ENCODE measurements around the gene METTL8. TPM values are rescaled to one million over a fixed set of nuclear protein-coding genes. Genes with fewer than 3 reads are reported as not detected.

METTL8 gene, protein sequence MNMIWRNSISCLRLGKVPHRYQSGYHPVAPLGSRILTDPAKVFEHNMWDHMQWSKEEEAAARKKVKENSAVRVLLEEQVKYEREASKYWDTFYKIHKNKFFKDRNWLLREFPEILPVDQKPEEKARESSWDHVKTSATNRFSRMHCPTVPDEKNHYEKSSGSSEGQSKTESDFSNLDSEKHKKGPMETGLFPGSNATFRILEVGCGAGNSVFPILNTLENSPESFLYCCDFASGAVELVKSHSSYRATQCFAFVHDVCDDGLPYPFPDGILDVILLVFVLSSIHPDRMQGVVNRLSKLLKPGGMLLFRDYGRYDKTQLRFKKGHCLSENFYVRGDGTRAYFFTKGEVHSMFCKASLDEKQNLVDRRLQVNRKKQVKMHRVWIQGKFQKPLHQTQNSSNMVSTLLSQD
- total RNA-seq, result 10 to 100 TPM; 28.6 to 44.0 (median 37.3) TPM

DNA sequence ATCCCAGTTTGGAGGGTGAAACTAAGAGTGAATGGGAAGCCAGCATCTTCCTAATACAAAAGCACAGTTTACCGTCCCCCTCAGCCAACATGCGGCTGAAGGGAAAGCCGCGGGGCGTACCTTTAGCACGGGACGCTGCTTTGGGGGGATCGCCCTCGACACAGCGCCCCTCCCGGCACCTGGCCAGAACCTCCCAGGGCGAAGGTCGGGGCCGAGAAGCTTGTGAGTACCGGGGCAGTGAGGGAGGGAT lies at the start of gene METTL8:
Gene METTL8, minus strand, starts transcription at position 228 of the 250 bp plus-strand sequence. CDS start 41,805 bp downstream, outside the sequence.
- Histone ChIP-seq H3K9me3 (no peaks in the 10 kb centered on the region), H3K36me3 (peaks cover 0 to 27% of the 10 kb centered on the region in 2 donors), H3K4me1 (peaks cover 0 to 47% (median 6%) of the 10 kb centered on the region in 3 donors), H3K4me3 (peak within 1 kb of the TSS; percentile 49 to 94), H3K27ac (peak within 1 kb of the TSS; percentile 75 to 99 (median 94)), H3K27me3 (no peaks in the 10 kb centered on the region)
- WGBS, 2 donors (ENCODE audit: low coverage in 1 of 2), result 0% methylated on average over 1 of the region's 15 CpGs; no CpG with 5 or more reads in 1 of the 2 donors
- TF ChIP-seq EP300 (IDR thresholded peaks at IDR 0.05) (no peak), POLR2A (IDR thresholded peaks at IDR 0.05) (no peak), POLR2AphosphoS5 (IDR thresholded peaks at IDR 0.05) (no peak)
- TF ChIP-seq, protein P1, sequence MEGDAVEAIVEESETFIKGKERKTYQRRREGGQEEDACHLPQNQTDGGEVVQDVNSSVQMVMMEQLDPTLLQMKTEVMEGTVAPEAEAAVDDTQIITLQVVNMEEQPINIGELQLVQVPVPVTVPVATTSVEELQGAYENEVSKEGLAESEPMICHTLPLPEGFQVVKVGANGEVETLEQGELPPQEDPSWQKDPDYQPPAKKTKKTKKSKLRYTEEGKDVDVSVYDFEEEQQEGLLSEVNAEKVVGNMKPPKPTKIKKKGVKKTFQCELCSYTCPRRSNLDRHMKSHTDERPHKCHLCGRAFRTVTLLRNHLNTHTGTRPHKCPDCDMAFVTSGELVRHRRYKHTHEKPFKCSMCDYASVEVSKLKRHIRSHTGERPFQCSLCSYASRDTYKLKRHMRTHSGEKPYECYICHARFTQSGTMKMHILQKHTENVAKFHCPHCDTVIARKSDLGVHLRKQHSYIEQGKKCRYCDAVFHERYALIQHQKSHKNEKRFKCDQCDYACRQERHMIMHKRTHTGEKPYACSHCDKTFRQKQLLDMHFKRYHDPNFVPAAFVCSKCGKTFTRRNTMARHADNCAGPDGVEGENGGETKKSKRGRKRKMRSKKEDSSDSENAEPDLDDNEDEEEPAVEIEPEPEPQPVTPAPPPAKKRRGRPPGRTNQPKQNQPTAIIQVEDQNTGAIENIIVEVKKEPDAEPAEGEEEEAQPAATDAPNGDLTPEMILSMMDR (IDR thresholded peaks at IDR 0.05), result no peak
- no peak for ATAC-seq

GRCh38 chr2:171482877-171483276 lies 49.1 kb upstream of the METTL8 start:
- H3K27me3 ChIP-seq, result no peaks in the 10 kb centered on the region
- TF ChIP-seq, protein P1 (IDR thresholded peaks at IDR 0.05), result no peak
- TF ChIP-seq POLR2AphosphoS5 (IDR thresholded peaks at IDR 0.05), result no peak
- no peak for TF ChIP-seq EP300 (IDR thresholded peaks at IDR 0.05)
- TF ChIP-seq POLR2A (IDR thresholded peaks at IDR 0.05), result no peak
- H3K27ac ChIP-seq, result no peak overlapping the region
- H3K4me3 ChIP-seq, result no peak overlapping the region
- WGBS, 2 donors (ENCODE audit: low coverage in 1 of 2), result 85% methylated on average over 3 of the region's 3 CpGs
- H3K9me3 ChIP-seq, result no peaks in the 10 kb centered on the region
- H3K36me3 ChIP-seq, result peaks cover 0 to 55% of the 10 kb centered on the region in 2 donors
- no peak for ATAC-seq
- no peaks in the 10 kb centered on the region for H3K4me1 ChIP-seq

- no peaks in the 10 kb centered on the region for H3K4me1 ChIP-seq
- ATAC-seq, result no peak
- H3K9me3 ChIP-seq, result no peaks in the 10 kb centered on the region
- H3K27ac ChIP-seq, result no peak overlapping the region
- no peak for TF ChIP-seq POLR2AphosphoS5 (IDR thresholded peaks at IDR 0.05)
- TF ChIP-seq POLR2A (IDR thresholded peaks at IDR 0.05), result no peak
- no peak for TF ChIP-seq EP300 (IDR thresholded peaks at IDR 0.05)
- TF ChIP-seq, protein P1 (IDR thresholded peaks at IDR 0.05), result no peak
- H3K4me3 ChIP-seq, result no peak overlapping the region
- H3K27me3 ChIP-seq, result no peaks in the 10 kb centered on the region
- peaks cover 0 to 55% of the 10 kb centered on the region in 2 donors for H3K36me3 ChIP-seq
Observed at GRCh38 chr2:171482308-171482707, 48.5 kb upstream of the METTL8 start.

GRCh38 chr2:171480908-171481307 lies 47.1 kb upstream of the METTL8 start:
- WGBS, 2 donors (ENCODE audit: low coverage in 1 of 2), result 62 to 68% methylated on average over 1 of the region's 1 CpG
- no peak for ATAC-seq
- TF ChIP-seq POLR2A (IDR thresholded peaks at IDR 0.05) (no peak), POLR2AphosphoS5 (IDR thresholded peaks at IDR 0.05) (no peak), EP300 (IDR thresholded peaks at IDR 0.05) (no peak)
- TF ChIP-seq, protein P1 (IDR thresholded peaks at IDR 0.05), result no peak
- H3K36me3 ChIP-seq, result peaks cover 0 to 62% of the 10 kb centered on the region in 2 donors
- H3K27ac ChIP-seq, result no peak overlapping the region
- no peak overlapping the region for H3K4me3 ChIP-seq
- no peaks in the 10 kb centered on the region for H3K4me1 ChIP-seq
- H3K9me3 ChIP-seq, result no peaks in the 10 kb centered on the region
- H3K27me3 ChIP-seq, result no peaks in the 10 kb centered on the region
